ENCODE data around the gene GABRD.

Gene GABRD

GRCh38 chr1:2053784-2054376 is 34.7 kb downstream of the GABRD start:
- no peak overlapping the region for H3K4me3 ChIP-seq (IDR thresholded peaks at IDR 0.05; ENCODE audit: insufficient read depth, low read depth, low read length)
- H3K36me3 ChIP-seq (ENCODE audit: insufficient read depth), result no peaks in the 10 kb centered on the region
- no peaks in the 10 kb centered on the region for H3K79me2 ChIP-seq (ENCODE audit: insufficient read depth, low read depth)
- no peaks in the 10 kb centered on the region for H3K4me1 ChIP-seq (ENCODE audit: low read depth, poor library complexity, severe bottlenecking)
- H3K9ac ChIP-seq, result no peak overlapping the region
- no peaks in the 10 kb centered on the region for H4K20me1 ChIP-seq (ENCODE audit: insufficient read depth)
- H3K27me3 ChIP-seq (ENCODE audit: insufficient read depth, low read depth), result peaks cover 41% of the 10 kb centered on the region
- H3K27ac ChIP-seq, result no peak overlapping the region
- no peak overlapping the region for H3K4me2 ChIP-seq
- no peak for TF ChIP-seq CTCF (conservative IDR thresholded peaks at IDR 0.05; ENCODE audit: low read depth, low read length)
- H2AFZ ChIP-seq (ENCODE audit: low read depth), result no peak overlapping the region

GRCh38 chr1:2054560-2054959 is 35.4 kb downstream of the GABRD start:
- Histone ChIP-seq H3K4me3 (IDR thresholded peaks at IDR 0.05; ENCODE audit: insufficient read depth, low read depth, low read length) (no peak overlapping the region), H3K9ac (no peak overlapping the region), H3K4me2 (no peak overlapping the region), H3K27me3 (ENCODE audit: insufficient read depth, low read depth) (peaks cover 43% of the 10 kb centered on the region), H4K20me1 (ENCODE audit: insufficient read depth) (no peaks in the 10 kb centered on the region), H3K4me1 (ENCODE audit: low read depth, poor library complexity, severe bottlenecking) (no peaks in the 10 kb centered on the region), H3K79me2 (ENCODE audit: insufficient read depth, low read depth) (no peaks in the 10 kb centered on the region), H2AFZ (ENCODE audit: low read depth) (no peak overlapping the region), H3K36me3 (ENCODE audit: insufficient read depth) (no peaks in the 10 kb centered on the region), H3K27ac (no peak overlapping the region)
- no peak for TF ChIP-seq CTCF (conservative IDR thresholded peaks at IDR 0.05; ENCODE audit: low read depth, low read length)

DNA sequence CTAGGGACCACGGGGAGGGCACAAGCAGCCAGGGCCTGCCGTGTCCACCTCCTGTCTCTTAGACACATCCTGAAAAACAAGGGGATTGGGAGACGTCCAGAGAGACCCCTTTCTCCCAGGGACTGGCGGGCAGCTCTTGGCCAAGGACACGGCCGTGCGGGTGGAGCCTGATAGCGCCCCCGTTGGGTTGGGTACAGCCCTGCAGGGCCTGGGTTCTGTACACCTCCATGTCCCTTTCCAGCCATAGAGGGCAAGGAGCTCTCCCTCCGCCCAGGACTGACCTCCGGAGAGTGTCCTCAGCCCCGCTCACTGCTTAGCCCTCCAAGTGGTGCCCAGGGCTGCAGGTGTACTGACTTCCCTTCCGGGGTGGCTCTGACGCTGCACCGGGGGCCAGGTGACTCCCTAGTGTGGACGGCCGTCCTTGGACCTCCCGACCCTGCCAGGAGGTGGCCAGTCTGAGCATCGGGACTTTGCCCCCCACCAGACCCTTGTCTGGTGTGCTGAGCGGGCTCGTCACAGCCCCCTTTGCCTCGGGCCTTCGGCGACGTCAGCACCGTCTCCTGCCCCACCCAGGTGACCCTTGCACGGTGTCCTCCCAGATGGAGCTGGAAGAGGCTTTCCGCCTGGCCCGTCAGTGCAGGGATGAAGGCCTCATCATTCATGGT is 36.9 kb downstream of the GABRD start:
- Histone ChIP-seq H2AFZ (ENCODE audit: low read depth) (no peak overlapping the region), H4K20me1 (ENCODE audit: insufficient read depth) (no peaks in the 10 kb centered on the region), H3K4me3 (IDR thresholded peaks at IDR 0.05; ENCODE audit: insufficient read depth, low read depth, low read length) (no peak overlapping the region), H3K27me3 (ENCODE audit: insufficient read depth, low read depth) (peaks cover 47% of the 10 kb centered on the region), H3K27ac (no peak overlapping the region), H3K9ac (no peak overlapping the region), H3K79me2 (ENCODE audit: insufficient read depth, low read depth) (no peaks in the 10 kb centered on the region), H3K36me3 (ENCODE audit: insufficient read depth) (no peaks in the 10 kb centered on the region), H3K4me1 (ENCODE audit: low read depth, poor library complexity, severe bottlenecking) (no peaks in the 10 kb centered on the region), H3K4me2 (no peak overlapping the region)
- TF ChIP-seq CTCF (conservative IDR thresholded peaks at IDR 0.05; ENCODE audit: low read depth, low read length), result no peak

- Histone ChIP-seq H3K27me3 (ENCODE audit: insufficient read depth, low read depth) (peaks cover 44% of the 10 kb centered on the region; the same call in 1 of the 2 replicates), H3K4me3 (IDR thresholded peaks at IDR 0.05; ENCODE audit: insufficient read depth, low read depth, low read length) (no peak overlapping the region), H3K27ac (no peak overlapping the region), H3K4me2 (no peak overlapping the region), H3K36me3 (ENCODE audit: insufficient read depth) (no peaks in the 10 kb centered on the region), H3K9ac (no peak overlapping the region), H2AFZ (ENCODE audit: low read depth) (no peak overlapping the region), H3K4me1 (ENCODE audit: low read depth, poor library complexity, severe bottlenecking) (no peaks in the 10 kb centered on the region), H4K20me1 (ENCODE audit: insufficient read depth) (no peaks in the 10 kb centered on the region), H3K79me2 (ENCODE audit: insufficient read depth, low read depth) (no peaks in the 10 kb centered on the region)
- no peak for TF ChIP-seq CTCF (conservative IDR thresholded peaks at IDR 0.05; ENCODE audit: low read depth, low read length)
These were observed 37.9 kb downstream of the GABRD start for GRCh38 chr1:2056955-2057590.

All from KMS-11 (cell line).